Right lung (tissue), 5 donors: ENCODE data around the gene SLC5A10. TPM values are rescaled to one million over a fixed set of nuclear protein-coding genes. Genes with fewer than 3 reads are reported as not detected.
"Not testable (repeated sequence)": the region's sequence is repeated elsewhere in the genome, so short reads cannot be mapped to it uniquely, and the experiment has no call there.

Experiments
- DNase-seq, 2 donors: peaks; one replicate each; pipeline ENCODE4 v3.0.0-alpha.2; 2013
- polyA plus RNA-seq, 5 donors: library from polyadenylated mRNA; unstranded; fragments of 120-200 nt; gene quantifications; one replicate each; pipeline versions ENCODE4 v1.2.1 to v1.2.3, GENCODE V29; 2013; ENCODE audit warnings: inconsistent platforms in 1 of 5, low replicate concordance in 1 of 5; ENCODE audit not compliant: insufficient read length in 5 of 5, insufficient read depth in 1 of 5

Gene SLC5A10
- polyA plus RNA-seq, 5 donors: 0.26 to 0.81 (median 0.59) TPM

GRCh38 chr17:19040350-19040749 is 88.4 kb downstream of the SLC5A10 start:
- not testable (repeated sequence) for DNase-seq

GRCh38 chr17:19041871-19042270 is 89.9 kb downstream of the SLC5A10 start:
- not testable (repeated sequence) for DNase-seq

- DNase-seq: not testable (repeated sequence)
These were observed 90.4 kb downstream of the SLC5A10 start for GRCh38 chr17:19042369-19042768.

GRCh38 chr17:19043032-19043431 is 91.1 kb downstream of the SLC5A10 start:
- DNase-seq: not testable (repeated sequence)

GRCh38 chr17:19044643-19045042 is 92.7 kb downstream of the SLC5A10 start:
- DNase-seq: not testable (repeated sequence)

- not testable (repeated sequence) for DNase-seq
These were observed 94.9 kb downstream of the SLC5A10 start, which contains the start of gene GRAP for GRCh38 chr17:19046782-19047375. Gene GRAP (minus strand): TSS chr17:19046957. CDS start chr17:19046926, 31 bp downstream.

GRCh38 chr17:19047510-19047909 is 95.5 kb downstream of the SLC5A10 start:
- not testable (repeated sequence) for DNase-seq

GRCh38 chr17:19048826-19049225 is 96.9 kb downstream of the SLC5A10 start:
- DNase-seq: not testable (repeated sequence)

- not testable (repeated sequence) for DNase-seq
These were observed 103.5 kb downstream of the SLC5A10 start for GRCh38 chr17:19055447-19055846.

- DNase-seq: not testable (repeated sequence)
These were observed 110.2 kb downstream of the SLC5A10 start for GRCh38 chr17:19062009-19062717.

GRCh38 chr17:19062718-19063325 is 110.9 kb downstream of the SLC5A10 start:
- DNase-seq: not testable (repeated sequence)

- DNase-seq: not testable (repeated sequence)
These were observed 111.5 kb downstream of the SLC5A10 start for GRCh38 chr17:19063326-19063956.

- DNase-seq: not testable (repeated sequence)
These were observed 112.4 kb downstream of the SLC5A10 start for GRCh38 chr17:19064378-19064777.

- DNase-seq: not testable (repeated sequence)
These were observed 118.6 kb downstream of the SLC5A10 start for GRCh38 chr17:19070318-19071168.

Other genes starting within 250 kb of the SLC5A10 start
- 1 to 10 TPM in 2 of 5 donors, under 1 TPM in 3; 0.78 to 1.5 (median 0.89) TPM for gene FBXW10, start 208.1 kb upstream of the SLC5A10 start, polyA plus RNA-seq
- gene TVP23B, start 171.0 kb upstream of the SLC5A10 start, polyA plus RNA-seq: 10 to 100 TPM; 36.7 to 53.7 (median 43.8) TPM
- gene PRPSAP2, start 94.0 kb upstream of the SLC5A10 start, polyA plus RNA-seq: 10 to 100 TPM; 49.7 to 58.7 (median 54.2) TPM
- 1 to 10 TPM; 2.3 to 4.0 (median 3.7) TPM for gene FAM83G, start 52.6 kb downstream of the SLC5A10 start, polyA plus RNA-seq
- 10 to 100 TPM; 10.3 to 14.8 (median 12.0) TPM for gene GRAP, start 94.8 kb downstream of the SLC5A10 start, polyA plus RNA-seq
- gene GRAPL, start 175.4 kb downstream of the SLC5A10 start, polyA plus RNA-seq: 10 to 100 TPM in 4 of 5 donors, 1 to 10 TPM in 1; 6.1 to 14.3 (median 10.7) TPM